Epithelial cell of esophagus (primary cell): ENCODE data around the gene PCDH8.

Experiments used
- DNase-seq: peaks from one replicate; pipeline ENCODE4 v3.0.0; 2010; ENCODE audit warnings: low read depth
- H3K4me3 ChIP-seq: 2 replicates; pipeline ENCODE4 v1.5.1; 2011; ENCODE audit warnings: mild to moderate bottlenecking, low read length, control low read depth
- TF ChIP-seq, protein P1 (sequence below): IDR thresholded peaks from 2 replicates; pipeline ENCODE4 v1.5.1; 2011; ENCODE audit warnings: low read depth, mild to moderate bottlenecking, low read length, control low read depth, inconsistent platforms; ENCODE audit not compliant: insufficient read depth; ENCODE audit errors: missing control alignments

Gene PCDH8

DNA sequence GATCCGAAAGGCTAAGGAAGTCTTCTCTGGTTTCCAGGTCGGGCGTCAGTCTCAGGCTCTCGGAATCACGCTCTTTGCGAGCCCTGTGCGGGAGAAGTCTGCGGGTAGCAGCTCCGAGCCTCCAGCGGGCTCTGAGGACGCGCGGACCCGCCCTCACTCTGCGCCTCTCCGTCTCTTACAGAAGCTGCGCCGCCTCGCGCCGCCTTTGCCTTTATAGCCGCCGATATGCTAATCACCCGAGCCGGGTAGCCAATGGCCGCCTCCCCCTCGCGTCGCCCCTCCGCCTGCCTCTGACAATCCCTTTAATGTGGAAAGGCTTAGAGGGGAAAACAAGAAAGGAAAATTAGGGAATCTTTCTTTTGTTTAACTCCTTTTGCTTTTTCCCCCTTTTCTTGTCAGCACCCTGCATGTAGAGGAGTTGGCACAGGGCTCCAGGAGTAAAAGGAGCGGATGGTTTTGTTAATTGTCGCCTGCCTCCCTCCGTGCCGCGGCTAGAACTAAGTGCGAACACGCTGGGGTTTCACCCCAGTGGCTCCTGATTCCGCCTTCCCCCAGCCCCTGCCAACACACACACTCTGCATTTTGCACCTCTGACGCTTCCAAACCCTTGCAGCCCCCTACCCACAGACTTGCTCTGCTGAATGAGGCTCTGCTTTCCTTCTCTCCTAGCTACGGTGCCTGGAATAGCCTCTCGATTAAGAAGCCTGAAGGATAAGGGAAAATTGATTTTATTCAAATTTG lies at the start of gene PCDH8:
TSS of gene PCDH8 (minus strand) at position 186 of the 741 bp plus-strand sequence. CDS start 204 bp downstream, outside the sequence.
- TF ChIP-seq, protein P1, sequence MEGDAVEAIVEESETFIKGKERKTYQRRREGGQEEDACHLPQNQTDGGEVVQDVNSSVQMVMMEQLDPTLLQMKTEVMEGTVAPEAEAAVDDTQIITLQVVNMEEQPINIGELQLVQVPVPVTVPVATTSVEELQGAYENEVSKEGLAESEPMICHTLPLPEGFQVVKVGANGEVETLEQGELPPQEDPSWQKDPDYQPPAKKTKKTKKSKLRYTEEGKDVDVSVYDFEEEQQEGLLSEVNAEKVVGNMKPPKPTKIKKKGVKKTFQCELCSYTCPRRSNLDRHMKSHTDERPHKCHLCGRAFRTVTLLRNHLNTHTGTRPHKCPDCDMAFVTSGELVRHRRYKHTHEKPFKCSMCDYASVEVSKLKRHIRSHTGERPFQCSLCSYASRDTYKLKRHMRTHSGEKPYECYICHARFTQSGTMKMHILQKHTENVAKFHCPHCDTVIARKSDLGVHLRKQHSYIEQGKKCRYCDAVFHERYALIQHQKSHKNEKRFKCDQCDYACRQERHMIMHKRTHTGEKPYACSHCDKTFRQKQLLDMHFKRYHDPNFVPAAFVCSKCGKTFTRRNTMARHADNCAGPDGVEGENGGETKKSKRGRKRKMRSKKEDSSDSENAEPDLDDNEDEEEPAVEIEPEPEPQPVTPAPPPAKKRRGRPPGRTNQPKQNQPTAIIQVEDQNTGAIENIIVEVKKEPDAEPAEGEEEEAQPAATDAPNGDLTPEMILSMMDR, result no peak
- H3K4me3 ChIP-seq, result no peak within 1 kb of the TSS
- no peak for DNase-seq

DNA sequence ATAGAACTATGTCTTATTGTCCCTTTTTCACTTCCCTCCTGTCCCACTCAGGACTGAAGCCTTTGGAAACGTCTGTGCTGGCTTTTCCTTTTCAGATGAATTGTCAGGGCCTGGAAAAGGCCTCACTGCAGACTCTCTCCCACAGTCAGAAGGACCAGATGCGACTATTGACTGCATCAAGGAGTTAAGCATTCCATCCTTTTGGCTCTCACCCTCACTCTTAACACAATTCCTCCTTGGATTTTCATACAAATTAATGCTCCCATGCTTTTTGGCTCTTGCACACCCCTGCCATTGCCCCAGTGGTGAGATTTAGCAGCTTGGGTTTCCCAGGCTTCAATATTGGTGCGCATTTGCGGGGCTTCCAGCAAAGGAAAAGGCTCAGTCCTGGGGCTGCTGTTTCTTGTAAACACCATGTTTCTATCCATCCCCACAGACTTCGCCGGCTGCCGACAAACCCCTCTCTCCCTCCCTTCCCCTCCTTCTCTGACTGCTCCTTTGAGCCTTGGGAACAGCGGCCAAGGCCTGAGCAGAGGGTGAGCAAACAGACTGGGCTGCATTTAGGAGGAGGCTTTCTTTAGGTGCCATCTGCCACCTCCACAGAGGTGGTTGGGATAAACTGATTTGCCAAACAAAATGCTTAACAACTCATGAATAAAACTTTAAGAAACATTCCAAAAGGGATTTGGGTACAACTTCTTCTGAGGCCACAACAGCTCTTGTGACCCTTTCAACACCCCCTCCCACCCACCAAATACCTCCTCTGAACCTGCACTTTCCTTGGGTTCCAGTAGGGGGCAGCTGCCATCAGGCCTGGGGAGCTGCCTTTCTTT lies 48.6 kb upstream of the PCDH8 start:
- peak; percentile 3 for DNase-seq
- TF ChIP-seq, protein P1, result peak; percentile 50
- no peak overlapping the region for H3K4me3 ChIP-seq

DNA sequence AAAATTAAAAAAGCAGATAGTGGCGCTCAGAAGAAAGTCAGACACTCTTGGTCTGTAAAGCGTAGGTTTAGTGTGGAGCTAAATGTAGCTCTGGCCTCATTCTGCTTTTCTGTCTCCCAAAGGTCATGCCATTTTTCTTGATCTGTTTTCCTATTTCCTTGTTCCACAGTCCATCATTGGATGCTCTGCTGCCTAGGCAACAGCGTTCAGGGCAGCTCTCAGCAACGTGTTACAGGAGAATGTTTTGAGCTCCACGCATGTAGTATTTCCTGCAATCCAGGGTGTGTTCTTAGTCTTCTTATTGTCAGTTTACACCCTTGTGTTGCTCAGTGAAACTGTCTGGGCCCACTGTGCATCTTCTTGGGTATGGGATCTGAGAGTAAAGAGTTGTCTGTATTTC lies 46.0 kb upstream of the PCDH8 start:
- no peak for DNase-seq
- TF ChIP-seq, protein P1, result no peak
- no peak overlapping the region for H3K4me3 ChIP-seq

- H3K4me3 ChIP-seq, result no peak overlapping the region
- TF ChIP-seq, protein P1, result no peak
- peak; percentile 24 for DNase-seq
Observed at GRCh38 chr13:52892925-52893324, 44.5 kb upstream of the PCDH8 start.

DNA sequence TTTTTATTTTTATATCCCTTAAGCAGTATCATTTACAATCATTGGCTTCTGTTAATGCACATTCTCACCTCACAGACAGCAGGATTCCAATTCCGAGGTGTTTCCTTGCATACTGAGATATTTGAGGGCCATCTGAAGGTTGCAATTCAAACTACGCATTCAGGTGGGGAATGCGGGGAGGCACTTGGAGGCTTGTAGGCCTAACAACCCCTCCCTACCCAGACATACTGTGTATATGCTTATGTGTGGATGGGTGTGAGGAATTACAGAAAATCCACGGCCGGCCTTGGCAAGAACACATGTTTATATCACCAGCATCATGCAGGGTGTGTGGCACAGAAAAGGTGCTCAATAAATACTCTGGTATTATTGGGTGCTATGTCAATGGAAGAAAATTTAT lies 43.3 kb upstream of the PCDH8 start:
- H3K4me3 ChIP-seq, result no peak overlapping the region
- TF ChIP-seq, protein P1, result no peak
- no peak for DNase-seq

GRCh38 chr13:52887165-52887564 lies 38.7 kb upstream of the PCDH8 start:
- TF ChIP-seq, protein P1, result no peak
- H3K4me3 ChIP-seq, result no peak overlapping the region
- DNase-seq, result no peak
